GM13976 (cell line): ENCODE results near the gene TPD52L1.

ENCODE experiments used
- DNase-seq: peaks from one replicate; pipeline ENCODE4 v3.0.0; 2012; ENCODE audit warnings: low spot score
- CTCF ChIP-seq: IDR thresholded peaks from 2 replicates; pipeline ENCODE4 v1.5.1; 2012; ENCODE audit warnings: borderline replicate concordance, mild to moderate bottlenecking; ENCODE audit not compliant: insufficient read depth; ENCODE audit errors: extremely low read depth, missing control alignments, control extremely low read depth
- in situ Hi-C: fragments of 300-500 bp; cut with MboI; formaldehyde crosslinking; loops from one replicate; pipeline ENCODE4 v1.12.0; 2022; ENCODE audit warnings: low sequenced_read_pairs, mixed read lengths, inconsistent platforms; ENCODE audit not compliant: unreplicated experiment

TPD52L1 gene

GRCh38 chr6:125169522-125169921, 15.9 kb downstream of the TPD52L1 start:
- in situ Hi-C loops, result no loop called here
- no peak for TF ChIP-seq CTCF
- DNase-seq, result no peak

DNA sequence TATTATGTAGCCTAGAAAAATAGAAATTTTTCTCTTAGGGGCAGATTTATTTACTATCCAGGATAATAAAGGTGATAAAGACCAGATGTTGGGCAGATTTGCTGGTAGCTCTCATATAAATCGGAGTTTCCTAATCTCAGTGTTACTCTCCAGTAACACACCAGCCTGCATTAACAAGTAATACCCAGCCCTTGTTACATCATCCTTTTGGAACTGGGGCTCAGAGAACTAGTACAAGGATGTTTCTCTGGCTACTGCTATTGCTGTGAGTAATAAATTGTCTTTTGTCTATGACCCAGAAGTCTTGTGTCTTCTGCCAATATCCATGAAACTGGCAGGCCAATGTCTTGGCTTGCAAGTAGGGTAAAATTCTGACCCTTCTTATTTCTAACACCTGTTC, 16.8 kb downstream of the TPD52L1 start:
- in situ Hi-C loops, result no loop called here
- DNase-seq, result no peak
- no peak for TF ChIP-seq CTCF

DNA sequence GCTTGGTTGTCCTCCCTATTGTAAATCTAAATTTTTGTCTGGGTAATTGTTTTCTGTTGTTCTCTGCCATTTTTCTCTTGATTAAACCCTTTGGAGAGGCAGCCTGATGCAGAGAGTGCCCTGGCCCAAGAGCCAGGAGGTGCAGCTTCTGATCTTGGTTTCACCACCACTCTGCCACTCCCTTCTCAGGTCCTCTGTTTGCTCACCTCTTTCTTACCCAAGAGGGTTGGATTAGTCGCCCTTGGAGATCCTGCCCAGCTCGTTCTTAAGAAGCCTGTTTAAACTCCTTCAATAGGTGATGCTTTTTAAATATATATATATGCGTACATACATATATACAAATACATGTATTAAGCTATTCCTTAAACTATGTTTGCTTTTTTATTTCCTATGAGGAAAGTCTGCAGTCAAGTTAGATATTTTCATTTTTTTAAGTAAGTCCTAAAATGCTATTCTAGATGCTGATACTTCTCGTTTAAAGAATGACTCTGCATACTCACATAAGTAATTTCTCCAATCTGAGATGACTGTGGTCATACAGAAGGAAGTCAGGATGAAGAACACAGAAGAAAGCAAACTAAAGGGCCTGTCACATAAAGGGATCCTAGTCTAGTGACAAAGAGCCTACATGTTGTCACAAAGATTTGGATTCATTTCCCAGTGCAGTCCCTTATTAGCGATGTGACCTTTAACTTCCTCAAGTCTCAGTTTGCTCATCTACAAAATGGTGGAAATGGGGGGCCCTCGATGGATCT, 19.9 kb downstream of the TPD52L1 start:
- no peak for DNase-seq
- no peak for TF ChIP-seq CTCF
- in situ Hi-C loops, result no loop called here

DNA sequence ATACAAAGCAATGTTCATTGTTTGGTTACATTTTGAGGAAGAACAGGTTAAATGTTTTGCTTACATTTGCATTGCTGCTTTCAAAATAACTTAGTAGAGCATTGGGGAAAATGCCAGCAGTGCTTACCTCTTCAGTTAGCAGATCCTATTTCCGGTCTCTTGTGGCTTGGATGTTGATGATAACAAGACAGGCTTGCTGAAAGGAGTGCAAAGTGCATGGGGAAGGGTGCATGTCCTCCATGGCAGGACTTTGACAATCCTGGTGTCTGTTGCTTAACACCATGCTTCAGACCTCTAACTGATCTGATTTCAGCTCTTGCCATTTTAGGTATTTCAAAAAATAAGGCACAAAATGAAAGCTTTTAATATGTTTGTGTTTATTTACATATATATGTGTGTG, 21.1 kb downstream of the TPD52L1 start:
- no peak for TF ChIP-seq CTCF
- in situ Hi-C loops, result no loop called here
- no peak for DNase-seq

DNA sequence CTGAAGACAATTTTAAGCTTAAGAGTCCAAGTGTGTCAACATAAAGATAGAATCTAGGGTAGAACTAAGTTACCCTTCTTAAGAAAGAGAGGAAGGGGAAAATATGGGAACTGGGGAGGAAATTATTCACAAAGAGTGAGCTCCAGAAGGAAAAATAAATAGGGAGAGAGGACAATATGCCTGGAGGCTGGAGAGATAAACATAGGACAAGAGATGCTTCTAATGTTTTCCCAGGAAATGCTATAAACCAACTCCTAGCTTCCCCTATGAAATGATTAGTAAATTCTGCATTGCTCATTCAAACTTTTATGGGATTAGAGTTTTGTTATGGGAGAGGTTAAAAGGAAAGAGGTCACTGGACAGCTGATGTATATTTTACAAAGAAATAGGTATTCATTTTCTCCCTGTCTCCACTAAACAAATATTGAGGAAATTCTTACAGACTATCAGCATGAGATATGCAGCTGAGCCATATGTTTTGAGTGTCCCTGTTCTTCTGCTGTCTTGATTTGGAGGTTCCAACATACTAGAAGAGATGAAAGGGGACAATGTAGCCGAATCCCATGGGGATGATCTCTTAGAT, 22.0 kb downstream of the TPD52L1 start:
- no peak for TF ChIP-seq CTCF
- in situ Hi-C loops, result no loop called here
- no peak for DNase-seq

DNA sequence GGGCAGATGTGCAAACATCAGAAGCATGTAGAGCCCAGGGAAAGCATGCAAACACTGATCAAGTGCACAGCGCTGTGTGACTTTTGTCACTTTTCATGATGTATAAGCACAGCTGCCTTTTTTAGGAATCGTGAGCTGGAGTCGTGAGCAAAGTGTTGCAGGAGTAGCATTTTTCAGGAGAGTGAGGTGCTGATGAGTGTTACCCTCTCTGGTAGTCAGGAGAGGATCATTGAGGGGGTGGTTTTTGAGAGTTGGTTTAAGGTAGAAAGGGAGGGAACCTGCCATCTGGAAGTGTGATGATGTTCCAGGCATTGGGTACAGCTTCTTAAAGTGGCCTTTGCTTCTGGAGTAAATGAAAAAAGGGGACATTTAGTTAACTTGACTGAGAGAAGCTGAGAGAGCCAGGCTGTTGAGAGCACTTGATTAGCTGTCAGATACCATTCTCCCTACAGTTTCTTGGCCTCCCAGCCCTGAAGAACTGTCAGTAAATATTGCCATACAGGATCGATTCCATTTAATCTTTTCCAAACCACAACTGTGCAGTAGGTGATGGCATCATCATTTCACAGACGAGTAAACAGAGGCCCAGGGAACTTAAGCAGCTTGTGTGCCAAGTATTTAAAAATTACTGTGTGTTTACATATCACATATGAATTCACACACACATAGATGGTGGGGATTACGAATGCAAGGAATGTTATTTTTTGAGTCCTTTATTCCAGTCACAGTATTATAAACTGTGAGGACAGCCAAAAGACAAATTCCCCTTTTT, 28.9 kb downstream of the TPD52L1 start:
- no peak for DNase-seq
- in situ Hi-C loops, result no loop called here
- TF ChIP-seq CTCF, result no peak
